H9 (cell line): Measurements from ENCODE around the gene BCAT1. TPM values are rescaled to one million over a fixed set of nuclear protein-coding genes. Genes with fewer than 3 reads are reported as not detected.

ENCODE experiments used
- DNase-seq: peaks from one replicate; pipeline ENCODE4 v3.0.0-alpha.2; 2017
- H2AFZ ChIP-seq: one replicate; pipeline ENCODE4 v1.6.1; 2013; ENCODE audit warnings: mild to moderate bottlenecking, low read length, control low read depth, moderate library complexity
- H2AK5ac ChIP-seq: 2 replicates; pipeline ENCODE4 v1.6.1; 2013; ENCODE audit warnings: low read length, control low read depth, mixed read lengths; ENCODE audit not compliant: insufficient read length
- H2BK120ac ChIP-seq: one replicate; pipeline ENCODE4 v1.6.1; 2013; ENCODE audit warnings: low read depth, mild to moderate bottlenecking, low read length, control low read depth, inconsistent platforms; ENCODE audit not compliant: poor library complexity, severe bottlenecking
- H2BK12ac ChIP-seq: 2 replicates; pipeline ENCODE4 v1.6.1; 2013; ENCODE audit warnings: low read length, control low read depth, mixed read lengths, low read depth; ENCODE audit not compliant: insufficient read length
- H2BK15ac ChIP-seq: 2 replicates; pipeline ENCODE4 v1.6.1; 2013; ENCODE audit warnings: low read depth, low read length, control low read depth
- H2BK20ac ChIP-seq: one replicate; pipeline ENCODE4 v1.6.1; 2013; ENCODE audit warnings: low read depth, mild to moderate bottlenecking, low read length, control low read depth, inconsistent platforms; ENCODE audit not compliant: poor library complexity, severe bottlenecking
- H2BK5ac ChIP-seq: 2 replicates; pipeline ENCODE4 v1.6.1; 2013; ENCODE audit warnings: low read length, control low read depth, mixed read lengths; ENCODE audit not compliant: insufficient read length
- H3K14ac ChIP-seq: 2 replicates; pipeline ENCODE4 v1.6.1; 2013; ENCODE audit warnings: low read length, control low read depth; ENCODE audit not compliant: insufficient read depth
- H3K18ac ChIP-seq: 2 replicates; pipeline ENCODE4 v1.6.1; 2013; ENCODE audit warnings: low read depth, mild to moderate bottlenecking, mixed read lengths, low read length, control low read depth; ENCODE audit not compliant: insufficient read length
- H3K23ac ChIP-seq: 2 replicates; pipeline ENCODE4 v1.6.1; 2013; ENCODE audit warnings: low read length, control low read depth, mixed read lengths, low read depth; ENCODE audit not compliant: insufficient read length
- H3K23me2 ChIP-seq: 2 replicates; pipeline ENCODE4 v1.6.1; 2013; ENCODE audit warnings: low read depth, mild to moderate bottlenecking, mixed read lengths, low read length, control low read depth; ENCODE audit not compliant: insufficient read length, poor library complexity, severe bottlenecking
- H3K27ac ChIP-seq: 2 replicates; pipeline ENCODE4 v1.5.1; 2013; ENCODE audit warnings: low read length, control low read depth, mixed read lengths, low read depth; ENCODE audit not compliant: insufficient read length
- H3K27me3 ChIP-seq: 2 replicates; pipeline ENCODE4 v1.6.1; 2013; ENCODE audit warnings: low read length, control low read depth, inconsistent platforms; ENCODE audit not compliant: insufficient read depth
- H3K4ac ChIP-seq: 2 replicates; pipeline ENCODE4 v1.6.1; 2013; ENCODE audit warnings: low read depth, mild to moderate bottlenecking, control low read depth, inconsistent platforms, low read length, moderate library complexity
- H3K4me1 ChIP-seq: 2 replicates; pipeline ENCODE4 v1.6.1; 2013; ENCODE audit warnings: low read length, control low read depth, inconsistent platforms; ENCODE audit not compliant: insufficient read depth
- H3K4me2 ChIP-seq: 2 replicates; pipeline ENCODE4 v1.6.1; 2013; ENCODE audit warnings: low read length, control low read depth, mixed read lengths; ENCODE audit not compliant: insufficient read length, insufficient read depth
- H3K56ac ChIP-seq: 2 replicates; pipeline ENCODE4 v1.6.1; 2013; ENCODE audit warnings: low read depth, mild to moderate bottlenecking, mixed read lengths, low read length, control low read depth; ENCODE audit not compliant: insufficient read length
- H3K79me1 ChIP-seq: 2 replicates; pipeline ENCODE4 v1.6.1; 2013; ENCODE audit warnings: low read depth, mild to moderate bottlenecking, moderate library complexity, low read length, control low read depth, inconsistent platforms; ENCODE audit not compliant: insufficient read depth, poor library complexity, severe bottlenecking
- H3K79me2 ChIP-seq: 2 replicates; pipeline ENCODE4 v1.6.1; 2013; ENCODE audit warnings: low read length, control low read depth, inconsistent platforms; ENCODE audit not compliant: insufficient read depth
- H3K9ac ChIP-seq: 2 replicates; pipeline ENCODE4 v1.6.1; 2013; ENCODE audit warnings: low read length, control low read depth, mixed read lengths; ENCODE audit not compliant: insufficient read length; ENCODE audit errors: extremely low read depth
- H3K9me3 ChIP-seq: one replicate; pipeline ENCODE4 v1.6.1; 2013; ENCODE audit warnings: low read depth, low read length, inconsistent platforms; ENCODE audit not compliant: control insufficient read depth
- H3T11ph ChIP-seq: one replicate; pipeline ENCODE4 v1.6.1; 2013; ENCODE audit warnings: mild to moderate bottlenecking, low read length, control low read depth, inconsistent platforms
- H4K20me1 ChIP-seq: one replicate; pipeline ENCODE4 v1.6.1; 2013; ENCODE audit not compliant: control insufficient read depth, insufficient read length, insufficient read depth
- H4K5ac ChIP-seq: 2 replicates; pipeline ENCODE4 v1.6.1; 2013; ENCODE audit warnings: low read depth, mild to moderate bottlenecking, mixed read lengths, low read length, control low read depth; ENCODE audit not compliant: insufficient read length
- H4K8ac ChIP-seq: replicated peaks from 2 replicates; pipeline ENCODE4 v1.6.1; 2013; ENCODE audit warnings: low read length, control low read depth, mixed read lengths, low read depth; ENCODE audit not compliant: insufficient read length
- H4K91ac ChIP-seq: 2 replicates; pipeline ENCODE4 v1.6.1; 2013; ENCODE audit warnings: low read depth, mild to moderate bottlenecking, moderate library complexity, mixed read lengths, low read length, control low read depth; ENCODE audit not compliant: insufficient read length
- H3K27ac Mint-ChIP-seq, 3 experiments: 2 replicates in 2 of 3; 3 replicates in 1 of 3; pipeline ENCODE4 v1.8.0; 2020 to 2021; ENCODE audit warnings: mixed read lengths in 3 of 3, mild to moderate bottlenecking in 1 of 3, moderate library complexity in 1 of 3
- H3K27me3 Mint-ChIP-seq: 2 replicates; pipeline ENCODE4 v1.8.0; 2021; ENCODE audit warnings: low read depth, mild to moderate bottlenecking, moderate library complexity, mixed read lengths
- H3K36me3 Mint-ChIP-seq, 3 experiments: 2 replicates in 2 of 3; 3 replicates in 1 of 3; pipeline ENCODE4 v1.8.0; 2020 to 2021; ENCODE audit warnings: low read depth in 3 of 3, mixed read lengths in 3 of 3; ENCODE audit not compliant: insufficient read depth in 1 of 3
- H3K4me1 Mint-ChIP-seq, 2 experiments: 2 replicates each; pipeline ENCODE4 v1.8.0; 2020; ENCODE audit warnings: mixed read lengths in 2 of 2
- H3K4me3 Mint-ChIP-seq, 2 experiments: 2 replicates in 1 of 2; 3 replicates in 1 of 2; pipeline ENCODE4 v1.8.0; 2020 to 2021; ENCODE audit warnings: mild to moderate bottlenecking in 2 of 2, mixed read lengths in 2 of 2, moderate library complexity in 1 of 2
- H3K9me3 Mint-ChIP-seq, 2 experiments: 2 replicates in 1 of 2; 3 replicates in 1 of 2; pipeline ENCODE4 v1.8.0; 2020; ENCODE audit warnings: mild to moderate bottlenecking in 2 of 2, mixed read lengths in 2 of 2, moderate library complexity in 1 of 2
- CTCF ChIP-seq: fragments of 200-600 bp; sonication (generic); conservative IDR thresholded peaks from 3 replicates; pipeline ENCODE4 v1.8.0; 2021; ENCODE audit warnings: antibody characterized with exemption, mild to moderate bottlenecking
- WGBS: extraction: QIAGEN DNeasy Blood & Tissue Kit; methylation state at CpG from one replicate; pipeline ENCODE4 v1.1.7; 2013; ENCODE audit warnings: missing lambda C conversion rate, low lambda C conversion rate, mixed read lengths; ENCODE audit not compliant: insufficient read length; ENCODE audit errors: extremely low coverage; 5-methylcytosine and 5-hydroxymethylcytosine counted together
- total RNA-seq: library from RNA; stranded (reverse); gene quantifications from 2 replicates; pipeline ENCODE4 v1.2.1, GENCODE V29; 2021

Gene BCAT1
- total RNA-seq, 1 experiment from 2014 or later = 244 TPM

DNA sequence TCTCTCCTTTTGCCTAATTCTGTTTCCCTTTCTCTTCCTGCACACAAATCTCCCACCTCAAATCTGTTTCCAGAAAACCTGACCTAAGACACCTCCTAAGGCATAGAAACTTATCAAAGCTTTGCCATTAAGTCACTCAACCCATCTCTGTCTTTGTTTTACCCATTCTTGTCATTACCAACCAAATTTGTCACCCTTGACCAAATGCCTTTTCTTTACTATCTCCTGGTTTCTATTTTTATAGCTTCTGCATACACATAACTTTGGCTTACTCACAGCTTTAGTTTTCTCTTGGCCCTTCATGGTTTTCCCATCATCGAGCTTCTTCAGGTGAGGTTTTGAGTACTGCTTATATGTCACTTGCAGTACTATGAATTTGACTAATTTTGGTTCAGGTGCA lies 184.2 kb downstream of the BCAT1 start:
- Histone ChIP-seq H3K4me2 (no peak overlapping the region), H3T11ph (no peak overlapping the region), H3K4me1 (no peaks in the 10 kb centered on the region; the same call in 1 of the 2 replicates), H4K8ac (no peak overlapping the region), H3K56ac (no peak overlapping the region), H3K79me2 (no peaks in the 10 kb centered on the region), H3K79me1 (no peaks in the 10 kb centered on the region), H3K18ac (no peak overlapping the region), H2BK15ac (no peak overlapping the region), H3K14ac (no peak overlapping the region), H2BK120ac (no peak overlapping the region), H3K4ac (no peak overlapping the region), H4K91ac (no peak overlapping the region), H2AFZ (no peak overlapping the region), H3K23me2 (no peaks in the 10 kb centered on the region), H4K20me1 (no peaks in the 10 kb centered on the region), H2BK5ac (no peak overlapping the region), H3K23ac (no peak overlapping the region), H3K9ac (no peak overlapping the region), H4K5ac (no peak overlapping the region), H2BK12ac (no peak overlapping the region), H2AK5ac (no peak overlapping the region), H3K27me3 (no peaks in the 10 kb centered on the region), H2BK20ac (no peak overlapping the region), H3K9me3 (no peaks in the 10 kb centered on the region), H3K27ac (no peak overlapping the region)
- no peak for DNase-seq
- TF ChIP-seq CTCF = no peak
- Mint-ChIP-seq H3K4me1 (peaks cover 11 to 15% of the 10 kb centered on the region in 2 experiments), H3K36me3 (no peaks in the 10 kb centered on the region), H3K9me3 (peaks cover 0 to 4% of the 10 kb centered on the region in 2 experiments; a peak in 2 of 5 replicates), H3K4me3 (no peak overlapping the region), H3K27ac (no peak overlapping the region), H3K27me3 (no peaks in the 10 kb centered on the region)
- no CpG with 5 or more reads among the region's 1 CpG for WGBS
